Measurements from ENCODE around the gene ABCG4. TPM values are rescaled to one million over a fixed set of nuclear protein-coding genes. Genes with fewer than 3 reads are reported as not detected.

Gene ABCG4
- total and polyA plus RNA-seq, 9 of the 15 experiments (the other 6 are each of a cell fraction or from before 2014, with no cell fraction given): 0.03 to 0.11 (median 0.07) TPM; not detected in 4

DNA sequence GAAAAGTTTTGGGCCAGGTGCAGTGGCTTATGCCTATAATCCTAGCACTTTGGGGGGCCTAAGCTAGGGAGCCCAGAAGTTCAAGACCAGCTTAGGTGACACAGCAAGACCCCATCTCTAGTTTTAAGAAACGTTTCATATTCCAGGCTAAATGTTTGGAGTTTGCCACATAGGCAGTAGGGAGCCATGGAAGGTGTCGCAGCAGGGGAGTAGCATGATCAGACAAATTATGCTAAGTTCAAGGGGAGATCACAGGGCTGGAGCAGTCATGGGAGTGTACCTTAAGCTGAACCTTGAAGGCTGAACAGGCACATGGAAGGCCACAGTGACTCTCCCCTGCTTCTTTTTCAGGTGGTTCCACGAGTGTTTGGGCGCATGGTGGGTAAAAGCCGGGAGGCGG lies 30.5 kb downstream of the ABCG4 start:
- FAIRE-seq (no peak), DNase-seq (ENCODE audit: extremely low read depth in 1 of 4, low spot score in 3 of 4) (no peak), ATAC-seq (no peak)
- Histone ChIP-seq H4K20me1 (replicated peaks; ENCODE audit: control insufficient read depth, insufficient read depth, low read length) (no peaks in the 10 kb centered on the region), H3K4me2 (ENCODE audit: insufficient read depth, low read length) (no peak overlapping the region), H3K4me3 (no peak overlapping the region), H3K9me3 (replicated peaks; ENCODE audit: control insufficient read depth, insufficient read depth, low read depth, low read length) (no peaks in the 10 kb centered on the region), H3K9ac (ENCODE audit: insufficient read depth in 1 of 2, low read depth in 2 of 2, low read length in 2 of 2) (no peak overlapping the region), H3K9me1 (ENCODE audit: control insufficient read depth, insufficient read depth, low read length) (no peaks in the 10 kb centered on the region), H2AFZ (ENCODE audit: low read depth, low read length) (no peak overlapping the region), H3K4me1 (replicated peaks in 1 of 2; ENCODE audit: control insufficient read depth in 2 of 2, insufficient read depth in 2 of 2, low read length in 2 of 2) (peaks cover 23 to 34% of the 10 kb centered on the region in 2 experiments), H3K27ac (ENCODE audit: extremely low read depth, low read depth, low read length) (no peak overlapping the region), H3K79me2 (ENCODE audit: control insufficient read depth, insufficient read depth, low read length) (no peaks in the 10 kb centered on the region), H3K27me3 (ENCODE audit: control insufficient read depth in 2 of 2, insufficient read depth in 2 of 2, low read length in 2 of 2) (peaks cover 0 to 5% of the 10 kb centered on the region in 2 experiments; a peak in 1 of 5 replicates), H3K36me3 (ENCODE audit: control insufficient read depth, insufficient read depth, low read length) (no peaks in the 10 kb centered on the region)
- 59% methylated on average over 6 of the region's 6 CpGs for whole genome bisulfite sequencing (ENCODE audit: insufficient coverage, low coverage, missing lambda C conversion rate)
- no TSS peak for BruUV-seq (replicated peaks)
- intact Hi-C loops (cut with micrococcal nuclease): no loop called here
- in situ Hi-C loops (cut with MboI): no loop called here
- ChIA-PET CTCF (ENCODE audit: low intra/inter-chr PET ratio) (no interaction called here), POLR2A (interaction anchor here (0.6 to 0.9 kb wide), 3 partner anchors 37 to 73 kb away, joined by 3 to 4 read pairs (median 3); partner anchors contain the start of gene C2CD2L)
- no peak for TF ChIP-seq GABPB2 (CRISPR knock-in tag; conservative IDR thresholded peaks at IDR 0.05)
- peak; percentile 65 for TF ChIP-seq RBM25 (IDR thresholded peaks at IDR 0.05; ENCODE audit: low read depth, low read length, severe bottlenecking)
- TF ChIP-seq, protein P1, sequence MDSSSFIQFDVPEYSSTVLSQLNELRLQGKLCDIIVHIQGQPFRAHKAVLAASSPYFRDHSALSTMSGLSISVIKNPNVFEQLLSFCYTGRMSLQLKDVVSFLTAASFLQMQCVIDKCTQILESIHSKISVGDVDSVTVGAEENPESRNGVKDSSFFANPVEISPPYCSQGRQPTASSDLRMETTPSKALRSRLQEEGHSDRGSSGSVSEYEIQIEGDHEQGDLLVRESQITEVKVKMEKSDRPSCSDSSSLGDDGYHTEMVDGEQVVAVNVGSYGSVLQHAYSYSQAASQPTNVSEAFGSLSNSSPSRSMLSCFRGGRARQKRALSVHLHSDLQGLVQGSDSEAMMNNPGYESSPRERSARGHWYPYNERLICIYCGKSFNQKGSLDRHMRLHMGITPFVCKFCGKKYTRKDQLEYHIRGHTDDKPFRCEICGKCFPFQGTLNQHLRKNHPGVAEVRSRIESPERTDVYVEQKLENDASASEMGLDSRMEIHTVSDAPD (CRISPR knock-in tag; IDR thresholded peaks at IDR 0.05): no peak
- TF ChIP-seq ZNF695 (CRISPR knock-in tag; IDR thresholded peaks at IDR 0.05): no peak
- TF ChIP-seq BCOR (IDR thresholded peaks at IDR 0.05): peak; percentile 60; the same call in 1 of the 2 replicates
- TF ChIP-seq PPARD (CRISPR knock-in tag; IDR thresholded peaks at IDR 0.05): no peak
- TF ChIP-seq, protein P2, sequence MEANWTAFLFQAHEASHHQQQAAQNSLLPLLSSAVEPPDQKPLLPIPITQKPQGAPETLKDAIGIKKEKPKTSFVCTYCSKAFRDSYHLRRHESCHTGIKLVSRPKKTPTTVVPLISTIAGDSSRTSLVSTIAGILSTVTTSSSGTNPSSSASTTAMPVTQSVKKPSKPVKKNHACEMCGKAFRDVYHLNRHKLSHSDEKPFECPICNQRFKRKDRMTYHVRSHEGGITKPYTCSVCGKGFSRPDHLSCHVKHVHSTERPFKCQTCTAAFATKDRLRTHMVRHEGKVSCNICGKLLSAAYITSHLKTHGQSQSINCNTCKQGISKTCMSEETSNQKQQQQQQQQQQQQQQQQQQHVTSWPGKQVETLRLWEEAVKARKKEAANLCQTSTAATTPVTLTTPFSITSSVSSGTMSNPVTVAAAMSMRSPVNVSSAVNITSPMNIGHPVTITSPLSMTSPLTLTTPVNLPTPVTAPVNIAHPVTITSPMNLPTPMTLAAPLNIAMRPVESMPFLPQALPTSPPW (CRISPR knock-in tag; IDR thresholded peaks at IDR 0.05): no peak
- TF ChIP-seq, protein P3, sequence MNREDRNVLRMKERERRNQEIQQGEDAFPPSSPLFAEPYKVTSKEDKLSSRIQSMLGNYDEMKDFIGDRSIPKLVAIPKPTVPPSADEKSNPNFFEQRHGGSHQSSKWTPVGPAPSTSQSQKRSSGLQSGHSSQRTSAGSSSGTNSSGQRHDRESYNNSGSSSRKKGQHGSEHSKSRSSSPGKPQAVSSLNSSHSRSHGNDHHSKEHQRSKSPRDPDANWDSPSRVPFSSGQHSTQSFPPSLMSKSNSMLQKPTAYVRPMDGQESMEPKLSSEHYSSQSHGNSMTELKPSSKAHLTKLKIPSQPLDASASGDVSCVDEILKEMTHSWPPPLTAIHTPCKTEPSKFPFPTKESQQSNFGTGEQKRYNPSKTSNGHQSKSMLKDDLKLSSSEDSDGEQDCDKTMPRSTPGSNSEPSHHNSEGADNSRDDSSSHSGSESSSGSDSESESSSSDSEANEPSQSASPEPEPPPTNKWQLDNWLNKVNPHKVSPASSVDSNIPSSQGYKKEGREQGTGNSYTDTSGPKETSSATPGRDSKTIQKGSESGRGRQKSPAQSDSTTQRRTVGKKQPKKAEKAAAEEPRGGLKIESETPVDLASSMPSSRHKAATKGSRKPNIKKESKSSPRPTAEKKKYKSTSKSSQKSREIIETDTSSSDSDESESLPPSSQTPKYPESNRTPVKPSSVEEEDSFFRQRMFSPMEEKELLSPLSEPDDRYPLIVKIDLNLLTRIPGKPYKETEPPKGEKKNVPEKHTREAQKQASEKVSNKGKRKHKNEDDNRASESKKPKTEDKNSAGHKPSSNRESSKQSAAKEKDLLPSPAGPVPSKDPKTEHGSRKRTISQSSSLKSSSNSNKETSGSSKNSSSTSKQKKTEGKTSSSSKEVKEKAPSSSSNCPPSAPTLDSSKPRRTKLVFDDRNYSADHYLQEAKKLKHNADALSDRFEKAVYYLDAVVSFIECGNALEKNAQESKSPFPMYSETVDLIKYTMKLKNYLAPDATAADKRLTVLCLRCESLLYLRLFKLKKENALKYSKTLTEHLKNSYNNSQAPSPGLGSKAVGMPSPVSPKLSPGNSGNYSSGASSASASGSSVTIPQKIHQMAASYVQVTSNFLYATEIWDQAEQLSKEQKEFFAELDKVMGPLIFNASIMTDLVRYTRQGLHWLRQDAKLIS (CRISPR knock-in tag; IDR thresholded peaks at IDR 0.05): no peak
- TF ChIP-seq, protein P4, sequence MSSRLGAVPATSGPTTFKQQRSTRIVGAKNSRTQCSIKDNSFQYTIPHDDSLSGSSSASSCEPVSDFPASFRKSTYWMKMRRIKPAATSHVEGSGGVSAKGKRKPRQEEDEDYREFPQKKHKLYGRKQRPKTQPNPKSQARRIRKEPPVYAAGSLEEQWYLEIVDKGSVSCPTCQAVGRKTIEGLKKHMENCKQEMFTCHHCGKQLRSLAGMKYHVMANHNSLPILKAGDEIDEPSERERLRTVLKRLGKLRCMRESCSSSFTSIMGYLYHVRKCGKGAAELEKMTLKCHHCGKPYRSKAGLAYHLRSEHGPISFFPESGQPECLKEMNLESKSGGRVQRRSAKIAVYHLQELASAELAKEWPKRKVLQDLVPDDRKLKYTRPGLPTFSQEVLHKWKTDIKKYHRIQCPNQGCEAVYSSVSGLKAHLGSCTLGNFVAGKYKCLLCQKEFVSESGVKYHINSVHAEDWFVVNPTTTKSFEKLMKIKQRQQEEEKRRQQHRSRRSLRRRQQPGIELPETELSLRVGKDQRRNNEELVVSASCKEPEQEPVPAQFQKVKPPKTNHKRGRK (tag; IDR thresholded peaks at IDR 0.05): no peak
- TF ChIP-seq ZNF766 (CRISPR knock-in tag; conservative IDR thresholded peaks at IDR 0.05): no peak
- TF ChIP-seq, protein P5, sequence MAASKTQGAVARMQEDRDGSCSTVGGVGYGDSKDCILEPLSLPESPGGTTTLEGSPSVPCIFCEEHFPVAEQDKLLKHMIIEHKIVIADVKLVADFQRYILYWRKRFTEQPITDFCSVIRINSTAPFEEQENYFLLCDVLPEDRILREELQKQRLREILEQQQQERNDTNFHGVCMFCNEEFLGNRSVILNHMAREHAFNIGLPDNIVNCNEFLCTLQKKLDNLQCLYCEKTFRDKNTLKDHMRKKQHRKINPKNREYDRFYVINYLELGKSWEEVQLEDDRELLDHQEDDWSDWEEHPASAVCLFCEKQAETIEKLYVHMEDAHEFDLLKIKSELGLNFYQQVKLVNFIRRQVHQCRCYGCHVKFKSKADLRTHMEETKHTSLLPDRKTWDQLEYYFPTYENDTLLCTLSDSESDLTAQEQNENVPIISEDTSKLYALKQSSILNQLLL (CRISPR knock-in tag; IDR thresholded peaks at IDR 0.05; ENCODE audit: borderline replicate concordance): no peak
- TF ChIP-seq EHMT2 (IDR thresholded peaks at IDR 0.05): no peak
- TF ChIP-seq ZNF696 (CRISPR knock-in tag; conservative IDR thresholded peaks at IDR 0.05): no peak
